GM21528 (cell line): ENCODE measurements around the gene CHST10.
A peak's percentile ranks its signal among the peaks of the same experiment; 100 is the strongest.
"Not testable (repeated sequence)": the region's sequence is repeated elsewhere in the genome, so short reads cannot be mapped to it uniquely, and the experiment has no call there.

Experiments used
- ATAC-seq: cut with Tn5 transposase; IDR thresholded peaks from one replicate; pipeline ENCODE4 v1.9.1; 2021; ENCODE audit warnings: mild to moderate bottlenecking, moderate library complexity; ENCODE audit not compliant: unreplicated experiment, low FRiP score

The CHST10 gene

GRCh38 chr2:100416935-100417710 lies at the start of gene CHST10:
CHST10 (minus strand) TSS chr2:100417668; CDS start chr2:100406675, 10,993 bp downstream.
- ATAC-seq: peak; percentile 84

GRCh38 chr2:100460904-100461530 lies 43.5 kb upstream of the CHST10 start:
- ATAC-seq: no peak

- ATAC-seq: not testable (repeated sequence)
Observed at GRCh38 chr2:100456357-100456756, 38.9 kb upstream of the CHST10 start.

GRCh38 chr2:100453853-100454252 lies 36.4 kb upstream of the CHST10 start:
- no peak for ATAC-seq

- no peak for ATAC-seq
Observed at GRCh38 chr2:100451734-100452133, 34.3 kb upstream of the CHST10 start.

- ATAC-seq: no peak
Observed at GRCh38 chr2:100451092-100451491, 33.6 kb upstream of the CHST10 start.

- ATAC-seq: no peak
Observed at GRCh38 chr2:100446696-100447095, 29.2 kb upstream of the CHST10 start.

GRCh38 chr2:100437751-100438150 lies 20.3 kb upstream of the CHST10 start:
- ATAC-seq: no peak

- ATAC-seq: no peak
Observed at GRCh38 chr2:100429726-100430125, 12.3 kb upstream of the CHST10 start.

- ATAC-seq: no peak
Observed at GRCh38 chr2:100427627-100428258, 10.3 kb upstream of the CHST10 start.

GRCh38 chr2:100427111-100427510 lies 9.6 kb upstream of the CHST10 start:
- ATAC-seq: no peak

- no peak for ATAC-seq
Observed at GRCh38 chr2:100426384-100426720, 8.9 kb upstream of the CHST10 start.

GRCh38 chr2:100425573-100426383 lies 8.3 kb upstream of the CHST10 start:
- no peak for ATAC-seq

GRCh38 chr2:100425107-100425506 lies 7.6 kb upstream of the CHST10 start:
- no peak for ATAC-seq

GRCh38 chr2:100424277-100424875 lies 6.9 kb upstream of the CHST10 start:
- ATAC-seq: no peak

GRCh38 chr2:100423631-100424030 lies 6.2 kb upstream of the CHST10 start:
- no peak for ATAC-seq

GRCh38 chr2:100422320-100423055 lies 5.0 kb upstream of the CHST10 start:
- no peak for ATAC-seq

- ATAC-seq: no peak
Observed at GRCh38 chr2:100419915-100420314, 2.4 kb upstream of the CHST10 start.

- no peak for ATAC-seq
Observed at GRCh38 chr2:100418406-100418962, 1.0 kb upstream of the CHST10 start.
